GM18909 (cell line): Measurements from ENCODE around the gene CADM4.
A peak's percentile ranks its signal among the peaks of the same experiment; 100 is the strongest.
"Not testable (repeated sequence)": the region's sequence is repeated elsewhere in the genome, so short reads cannot be mapped to it uniquely, and the experiment has no call there.

Experiments used
- ATAC-seq: cut with Tn5 transposase; IDR thresholded peaks from one replicate; pipeline ENCODE4 v1.9.1; 2021; ENCODE audit warnings: mild to moderate bottlenecking; ENCODE audit not compliant: unreplicated experiment, poor library complexity

CADM4 gene

DNA sequence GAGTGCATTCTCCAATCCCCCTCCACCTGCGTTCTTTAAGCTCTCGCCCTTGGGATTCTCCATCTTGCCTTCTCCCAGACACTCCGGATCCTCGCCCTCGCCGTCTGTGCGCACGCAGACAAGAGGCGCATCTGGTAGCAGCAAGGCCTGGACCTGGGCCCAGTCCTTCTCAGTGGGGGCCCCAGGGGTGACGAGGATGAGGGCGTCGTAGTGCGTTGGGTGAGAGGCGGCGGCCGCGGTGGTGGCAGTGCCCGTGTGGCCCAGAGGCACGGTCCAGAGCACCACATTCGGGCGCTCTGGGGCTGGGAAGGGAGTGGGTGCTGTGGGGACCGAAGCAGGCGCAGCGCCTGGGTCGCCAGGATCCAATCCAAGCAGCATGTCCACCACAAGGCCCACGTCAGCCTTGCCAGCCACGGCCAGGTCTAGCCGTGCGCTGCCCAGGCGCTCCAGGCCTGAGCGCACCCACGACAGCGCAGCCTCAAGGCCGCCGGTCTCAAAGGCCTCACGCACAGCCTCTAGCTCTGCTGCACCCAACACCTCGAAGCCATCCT lies 46.8 kb downstream of the CADM4 start:
- ATAC-seq, result no peak

DNA sequence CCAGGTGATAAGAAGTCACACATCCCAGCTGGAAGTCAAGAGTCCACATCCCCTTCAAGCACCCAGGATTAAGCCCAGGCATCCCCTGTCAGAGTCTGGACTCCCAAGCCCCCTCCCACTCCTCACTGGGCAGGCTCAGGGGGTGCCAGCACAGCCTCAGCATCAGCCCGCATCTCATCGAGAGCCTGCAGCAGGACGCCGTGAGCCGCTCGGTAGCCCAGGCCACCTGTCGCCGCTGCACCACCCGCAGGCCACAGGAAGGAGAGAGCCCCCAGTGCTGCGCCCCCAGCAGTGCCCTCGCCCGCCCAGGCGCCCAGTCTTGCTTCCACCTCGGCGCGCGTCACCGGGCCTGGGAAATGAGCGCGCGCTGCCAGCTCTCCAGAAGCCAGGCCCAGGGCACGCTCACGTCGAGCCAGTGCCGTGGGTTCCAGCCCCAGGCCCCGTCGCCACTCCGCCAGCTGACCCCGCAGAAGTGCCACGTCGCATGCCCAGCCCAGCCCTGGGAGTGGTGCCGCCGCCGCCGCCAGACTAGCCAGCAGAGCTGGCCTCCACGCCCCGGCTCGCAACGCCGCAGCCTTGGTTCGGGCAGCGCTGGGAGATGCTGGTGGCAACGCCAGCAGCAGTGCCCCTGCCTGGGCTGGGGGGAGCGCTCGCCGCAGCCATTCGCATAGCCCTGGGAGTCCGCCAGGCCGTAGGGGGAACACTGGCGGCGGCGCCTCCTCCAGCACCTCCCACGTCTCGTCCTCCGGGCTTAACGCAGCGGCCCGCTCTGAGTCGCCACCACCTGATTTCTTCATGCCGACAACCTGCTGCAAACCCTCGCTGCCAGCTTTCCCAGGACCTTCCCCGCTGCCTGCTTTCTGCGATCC lies 47.5 kb downstream of the CADM4 start:
- ATAC-seq, result no peak

DNA sequence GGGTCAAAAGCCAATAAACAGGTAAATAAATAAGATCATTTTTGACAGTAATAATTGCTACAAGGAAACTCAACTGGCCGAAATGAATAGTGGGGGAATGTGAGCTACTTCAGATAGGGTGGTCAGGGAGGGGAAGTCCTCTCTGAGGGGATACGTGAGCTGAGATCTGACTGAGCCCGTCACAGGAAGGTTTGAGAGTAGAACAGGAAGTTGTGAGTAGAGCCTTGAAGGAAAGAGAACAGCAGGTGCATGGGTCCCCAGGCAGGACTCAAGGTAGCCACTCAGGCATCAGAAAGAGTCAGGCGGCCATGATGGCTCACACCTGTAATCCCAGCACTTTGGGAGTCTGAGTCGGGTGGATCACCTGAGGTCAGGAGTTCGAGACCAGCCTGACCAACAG lies 50.0 kb downstream of the CADM4 start:
- ATAC-seq, result no peak

DNA sequence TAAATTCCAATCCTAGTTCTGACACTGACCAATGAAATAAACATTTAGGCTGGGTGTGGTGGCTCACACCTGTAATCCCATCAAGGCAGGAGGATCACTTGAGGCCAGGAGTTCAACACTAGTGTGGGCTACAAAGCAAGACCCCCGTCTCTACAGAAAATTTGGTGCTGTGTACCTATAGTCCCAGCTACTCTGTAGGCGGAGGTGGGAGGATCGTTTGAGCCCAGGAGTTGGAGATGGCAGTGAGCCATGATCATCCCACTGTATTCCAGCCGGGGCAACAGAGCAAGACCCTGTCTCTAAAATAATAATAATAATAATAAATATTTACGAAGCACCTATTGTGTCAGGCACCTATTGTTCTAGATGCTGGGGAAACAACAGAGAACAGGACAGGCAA lies 50.4 kb downstream of the CADM4 start:
- no peak for ATAC-seq

DNA sequence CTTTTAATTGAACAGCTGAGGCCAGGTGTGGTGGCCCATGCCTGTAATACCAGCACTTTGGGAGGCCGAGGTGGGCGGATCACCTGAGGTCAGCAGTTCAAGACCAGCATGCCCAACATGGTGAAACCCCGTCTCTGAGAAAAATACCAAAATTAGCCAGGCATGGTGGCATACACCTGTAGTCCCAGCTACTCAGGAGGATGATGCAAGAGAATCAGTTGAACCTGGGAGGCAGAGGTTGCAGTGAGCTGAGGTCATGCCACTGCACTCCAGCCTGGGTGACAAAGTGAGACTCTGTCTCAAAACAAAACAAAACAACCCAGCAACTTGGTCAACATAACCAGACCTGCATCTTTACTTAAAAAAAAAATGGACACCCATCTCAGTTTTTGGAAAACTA lies 52.6 kb downstream of the CADM4 start:
- ATAC-seq, result not testable (repeated sequence)

DNA sequence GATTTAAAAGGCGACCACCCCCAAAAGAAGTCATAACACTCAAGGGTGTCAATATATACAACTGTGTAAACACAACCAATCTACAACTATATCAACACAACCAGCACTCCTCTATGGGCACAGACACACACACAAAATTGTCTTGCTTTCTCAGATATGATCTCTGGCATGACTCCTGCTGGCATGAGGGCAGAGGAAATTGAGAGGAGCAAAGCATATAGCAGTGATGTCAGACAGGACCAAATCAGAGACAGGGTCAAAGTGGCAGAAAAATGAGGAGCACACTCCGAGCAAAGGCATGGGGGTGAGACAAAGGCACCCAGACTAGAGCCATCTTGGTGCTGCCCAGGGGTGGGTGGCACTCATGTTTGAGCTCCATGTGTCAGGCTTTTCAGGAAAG lies 53.3 kb downstream of the CADM4 start:
- no peak for ATAC-seq

DNA sequence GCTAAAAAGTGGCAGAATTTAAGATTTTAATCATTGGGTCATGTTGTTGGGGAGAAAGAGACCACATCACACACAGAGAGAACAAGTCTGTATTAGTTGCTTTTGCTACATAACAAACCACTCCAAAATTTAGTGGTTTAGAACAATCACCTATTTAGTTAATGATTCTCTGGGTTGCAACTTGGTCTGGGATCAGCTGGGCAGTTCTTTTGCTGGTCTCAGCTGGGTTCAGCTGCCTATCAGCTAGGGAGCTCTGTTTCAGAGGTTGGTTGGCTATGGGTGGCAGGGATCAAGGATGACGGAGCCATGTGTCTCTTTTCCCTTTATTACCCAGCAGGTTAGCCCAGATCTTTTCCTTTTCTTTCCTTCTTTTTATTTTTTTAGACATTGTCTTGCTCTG lies 55.2 kb downstream of the CADM4 start:
- ATAC-seq, result peak; percentile 64

DNA sequence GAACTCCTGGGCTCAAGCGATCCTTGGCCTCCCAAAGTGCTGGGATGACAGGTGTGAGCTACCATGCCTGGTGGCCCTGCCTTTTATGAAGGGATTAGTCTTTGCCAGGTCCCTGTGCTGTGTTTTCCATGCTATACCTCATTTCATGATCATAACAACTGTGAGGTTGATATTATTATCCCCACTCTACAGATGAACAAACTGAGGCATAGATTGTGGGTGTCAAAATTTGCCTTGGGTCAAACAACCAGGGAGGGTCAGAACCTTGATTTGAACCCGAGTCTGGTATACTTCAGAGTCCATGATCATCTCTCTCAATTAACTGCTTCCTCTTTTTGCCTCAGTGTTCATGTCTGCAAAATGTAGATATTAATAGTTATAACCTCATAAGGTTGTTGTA lies 57.2 kb downstream of the CADM4 start:
- no peak for ATAC-seq

DNA sequence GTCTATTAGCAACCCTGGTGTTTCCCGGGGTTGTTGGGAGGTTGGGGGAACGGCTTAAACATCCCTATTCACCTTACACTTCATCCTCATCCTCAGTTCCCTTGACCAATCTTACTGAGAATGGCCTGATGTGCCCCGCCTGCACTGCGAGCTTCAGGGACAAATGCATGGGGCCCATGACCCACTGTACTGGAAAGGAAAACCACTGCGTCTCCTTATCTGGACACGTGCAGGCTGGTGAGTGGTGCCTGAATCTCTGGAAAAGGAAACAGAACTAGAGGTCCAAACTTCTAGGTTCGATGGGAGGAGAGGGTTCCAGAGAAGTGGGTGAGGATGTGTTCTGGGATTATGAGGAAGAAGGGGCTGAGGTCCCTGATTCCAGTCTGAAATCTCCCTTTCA lies 58.2 kb downstream of the CADM4 start:
- no peak for ATAC-seq

DNA sequence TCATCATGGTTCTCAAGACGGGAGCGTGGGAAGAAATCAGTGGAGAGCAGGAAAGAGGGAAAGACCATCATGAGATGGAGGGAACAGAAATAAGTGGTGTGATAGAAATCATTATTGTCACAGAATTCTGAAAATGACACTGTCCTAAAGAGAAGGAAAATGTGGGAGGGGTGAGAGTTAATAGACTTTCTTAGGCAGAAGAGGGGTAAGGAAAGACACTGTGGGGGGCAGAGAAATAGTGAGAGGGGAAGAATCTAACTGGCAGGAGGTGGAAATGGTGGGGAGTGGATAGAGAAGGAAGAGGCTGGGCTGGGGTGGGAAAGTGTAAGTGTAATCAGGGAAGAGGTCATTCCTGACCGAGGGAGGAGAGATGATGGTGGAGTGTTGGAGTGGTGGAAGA lies 60.9 kb downstream of the CADM4 start:
- no peak for ATAC-seq

DNA sequence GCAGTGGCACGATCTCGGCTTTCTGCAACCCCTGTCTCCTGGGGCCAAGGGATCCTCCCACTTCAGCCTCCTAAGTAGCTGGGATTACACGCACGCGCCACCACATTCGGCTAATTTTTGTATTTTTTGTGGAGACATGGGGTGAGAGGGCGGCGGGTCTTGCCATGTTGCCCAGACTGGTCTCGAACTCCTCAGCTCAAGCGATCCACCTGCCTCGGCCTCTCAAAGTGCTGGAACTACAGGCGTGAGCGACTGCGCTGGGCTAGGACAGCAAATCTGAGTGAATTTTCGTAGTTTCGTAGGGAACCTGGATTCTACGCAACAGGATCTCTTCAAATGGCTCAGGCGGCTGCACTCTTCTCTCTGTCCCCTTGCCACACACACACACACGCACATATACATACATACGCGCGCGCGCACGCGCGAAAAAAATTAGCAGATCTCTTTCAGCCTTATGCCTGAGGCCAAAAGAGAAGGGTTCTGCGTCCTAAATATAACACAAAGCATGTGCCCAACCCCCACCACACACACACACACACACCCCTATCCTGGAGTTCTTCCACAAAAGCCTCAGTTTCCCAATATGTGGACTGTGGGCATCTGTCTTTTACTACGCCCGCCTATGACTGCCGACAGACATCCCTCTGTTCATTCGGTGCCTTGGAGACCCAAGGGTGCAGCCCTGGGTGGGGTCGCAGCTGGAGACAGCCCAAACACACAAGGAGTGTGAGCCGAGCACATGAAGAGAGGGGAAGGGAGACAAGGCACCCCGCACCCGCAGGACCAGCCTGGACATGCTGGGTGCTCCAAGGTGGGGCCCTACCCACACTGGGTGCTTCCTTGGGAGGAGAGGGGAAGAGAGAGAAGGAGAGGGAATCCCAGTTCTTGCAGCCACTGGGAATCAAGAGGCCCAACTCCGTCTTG lies 63.4 kb downstream of the CADM4 start:
- no peak for ATAC-seq

DNA sequence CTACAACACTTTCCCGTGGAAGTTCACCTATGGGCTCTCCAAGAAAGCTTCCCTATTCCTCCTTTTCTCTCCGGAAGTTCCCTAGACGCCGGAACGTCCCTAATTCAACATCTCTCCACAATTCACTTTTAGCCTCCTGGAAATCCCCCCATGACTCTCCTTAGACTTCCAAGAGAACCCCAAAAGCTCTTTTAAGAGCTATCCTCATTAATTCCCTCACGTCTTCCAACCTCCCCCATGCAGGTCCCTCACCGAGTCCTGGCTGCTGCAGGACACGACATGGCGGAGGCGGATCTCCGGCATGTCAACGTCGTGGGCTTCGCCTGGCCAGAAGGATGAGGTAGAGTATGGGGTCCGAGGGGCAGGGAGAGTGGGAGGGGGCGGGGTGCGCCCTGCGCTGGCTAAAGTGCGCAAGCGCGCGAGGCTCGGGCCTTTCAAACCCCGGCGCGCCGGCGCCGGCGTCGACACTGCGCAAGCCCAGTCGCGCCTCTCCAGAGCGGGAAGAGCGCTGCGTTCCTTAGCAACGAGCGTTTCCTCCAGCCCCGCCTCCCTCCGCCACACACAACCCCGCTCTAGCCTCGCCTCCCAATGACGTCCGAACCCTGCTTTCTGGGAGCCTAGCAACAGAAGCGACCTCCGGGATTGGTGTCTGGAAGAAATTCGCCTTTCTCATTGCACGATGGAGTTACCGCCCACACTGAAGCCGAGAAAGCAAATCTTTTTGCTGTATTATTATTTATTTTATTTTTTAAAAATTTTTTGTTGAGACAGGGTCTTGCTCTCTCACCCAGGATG lies 64.3 kb downstream of the CADM4 start, which contains the start of the genes PINLYP and XRCC1:
Gene PINLYP, plus strand, starts transcription at position 646 of the 795 bp plus-strand sequence. CDS start 1,391 bp downstream, outside the sequence.
Gene XRCC1, minus strand, starts transcription at position 372 of the 795 bp plus-strand sequence. Its CDS starts 69 bp downstream, at position 303.
- peak; percentile 96 for ATAC-seq

DNA sequence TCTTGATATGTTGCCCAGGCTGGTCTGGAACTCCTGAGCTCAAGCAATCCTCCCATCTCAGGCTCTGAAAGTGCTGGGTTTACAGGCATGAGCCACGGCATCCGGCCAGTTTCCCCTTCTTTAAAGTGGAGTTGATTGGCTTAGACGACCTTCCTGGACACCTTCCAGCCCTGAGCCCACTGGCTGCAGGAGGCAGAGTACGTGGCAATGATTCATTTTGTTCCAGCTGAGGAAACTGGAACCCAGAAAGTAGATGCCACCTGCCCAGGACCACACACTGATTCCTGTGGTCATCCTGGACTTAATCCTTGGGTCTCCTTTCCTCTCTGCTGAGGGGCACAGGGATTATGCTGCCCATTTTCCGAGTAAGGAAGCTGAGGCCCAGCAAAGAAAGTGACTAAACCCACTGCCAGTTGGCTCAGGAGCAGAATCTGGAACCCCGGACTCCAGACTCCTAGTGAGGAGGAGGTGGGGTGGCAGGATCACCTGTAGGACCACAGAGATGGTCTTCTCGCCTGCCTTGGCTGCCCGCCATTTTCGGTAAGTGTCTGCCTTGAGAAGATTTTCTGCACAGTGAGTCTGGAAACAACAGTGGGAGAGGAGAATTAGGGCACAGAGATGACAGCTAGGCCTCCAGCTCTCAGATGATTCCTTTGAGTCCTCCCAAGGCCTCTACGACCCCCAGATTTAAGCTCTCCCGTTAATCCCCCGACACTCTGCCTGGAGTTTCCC lies 65.1 kb downstream of the CADM4 start:
- no peak for ATAC-seq
